Measurements from ENCODE around the gene SERPINA4. TPM values are rescaled to one million over a fixed set of nuclear protein-coding genes. Genes with fewer than 3 reads are reported as not detected.

SERPINA4 gene
- total and polyA plus RNA-seq, 2 of the 13 experiments (the other 11 are each of a cell fraction or from before 2014, with no cell fraction given), result 39.1 to 57.8 TPM

DNA sequence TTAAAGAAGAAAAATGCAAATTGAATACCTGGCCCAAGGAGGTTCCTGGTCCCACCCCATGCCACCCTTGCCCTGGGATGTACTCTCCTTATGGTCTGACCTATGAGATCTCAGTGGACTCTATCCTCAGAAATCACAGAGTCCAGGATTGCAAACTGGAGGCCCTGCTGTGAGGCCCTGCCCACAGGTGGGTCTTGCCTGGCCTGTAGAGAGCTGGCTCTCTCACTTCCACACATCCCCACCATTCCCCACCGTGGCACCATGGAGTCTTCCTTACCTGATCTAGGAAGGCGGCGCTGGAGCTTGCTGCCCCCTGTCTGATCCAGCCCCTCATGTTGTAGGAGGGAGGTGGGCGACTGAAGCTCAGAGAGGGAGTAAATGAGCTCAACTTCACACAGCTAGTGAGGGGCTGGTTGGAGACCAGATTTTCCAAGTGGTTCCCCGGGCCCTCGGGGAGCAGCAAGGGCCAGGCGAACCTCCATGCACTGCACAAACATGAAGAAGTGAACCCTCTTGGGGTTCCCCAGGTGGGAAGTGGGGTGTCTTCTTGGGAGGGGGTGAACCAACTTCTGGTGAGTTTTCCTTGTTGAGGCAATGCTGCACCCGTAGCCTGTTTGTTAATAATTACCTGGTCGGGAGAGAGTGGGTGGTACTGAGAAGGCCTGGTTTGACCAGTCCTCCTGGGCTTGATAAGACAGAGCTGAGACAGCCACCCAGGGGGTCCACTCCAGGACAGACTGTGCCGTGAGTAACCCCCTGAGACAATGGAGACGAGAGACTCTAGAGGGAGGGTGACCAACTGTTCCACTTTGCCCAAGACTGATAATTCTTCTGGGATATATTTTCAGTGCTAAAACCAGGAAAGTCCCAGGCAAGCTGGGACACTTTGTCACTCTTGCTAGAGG lies at the start of gene SERPINA4 (continued):
- TF ChIP-seq, protein P1, sequence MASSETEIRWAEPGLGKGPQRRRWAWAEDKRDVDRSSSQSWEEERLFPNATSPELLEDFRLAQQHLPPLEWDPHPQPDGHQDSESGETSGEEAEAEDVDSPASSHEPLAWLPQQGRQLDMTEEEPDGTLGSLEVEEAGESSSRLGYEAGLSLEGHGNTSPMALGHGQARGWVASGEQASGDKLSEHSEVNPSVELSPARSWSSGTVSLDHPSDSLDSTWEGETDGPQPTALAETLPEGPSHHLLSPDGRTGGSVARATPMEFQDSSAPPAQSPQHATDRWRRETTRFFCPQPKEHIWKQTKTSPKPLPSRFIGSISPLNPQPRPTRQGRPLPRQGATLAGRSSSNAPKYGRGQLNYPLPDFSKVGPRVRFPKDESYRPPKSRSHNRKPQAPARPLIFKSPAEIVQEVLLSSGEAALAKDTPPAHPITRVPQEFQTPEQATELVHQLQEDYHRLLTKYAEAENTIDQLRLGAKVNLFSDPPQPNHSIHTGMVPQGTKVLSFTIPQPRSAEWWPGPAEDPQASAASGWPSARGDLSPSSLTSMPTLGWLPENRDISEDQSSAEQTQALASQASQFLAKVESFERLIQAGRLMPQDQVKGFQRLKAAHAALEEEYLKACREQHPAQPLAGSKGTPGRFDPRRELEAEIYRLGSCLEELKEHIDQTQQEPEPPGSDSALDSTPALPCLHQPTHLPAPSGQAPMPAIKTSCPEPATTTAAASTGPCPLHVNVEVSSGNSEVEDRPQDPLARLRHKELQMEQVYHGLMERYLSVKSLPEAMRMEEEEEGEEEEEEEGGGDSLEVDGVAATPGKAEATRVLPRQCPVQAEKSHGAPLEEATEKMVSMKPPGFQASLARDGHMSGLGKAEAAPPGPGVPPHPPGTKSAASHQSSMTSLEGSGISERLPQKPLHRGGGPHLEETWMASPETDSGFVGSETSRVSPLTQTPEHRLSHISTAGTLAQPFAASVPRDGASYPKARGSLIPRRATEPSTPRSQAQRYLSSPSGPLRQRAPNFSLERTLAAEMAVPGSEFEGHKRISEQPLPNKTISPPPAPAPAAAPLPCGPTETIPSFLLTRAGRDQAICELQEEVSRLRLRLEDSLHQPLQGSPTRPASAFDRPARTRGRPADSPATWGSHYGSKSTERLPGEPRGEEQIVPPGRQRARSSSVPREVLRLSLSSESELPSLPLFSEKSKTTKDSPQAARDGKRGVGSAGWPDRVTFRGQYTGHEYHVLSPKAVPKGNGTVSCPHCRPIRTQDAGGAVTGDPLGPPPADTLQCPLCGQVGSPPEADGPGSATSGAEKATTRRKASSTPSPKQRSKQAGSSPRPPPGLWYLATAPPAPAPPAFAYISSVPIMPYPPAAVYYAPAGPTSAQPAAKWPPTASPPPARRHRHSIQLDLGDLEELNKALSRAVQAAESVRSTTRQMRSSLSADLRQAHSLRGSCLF (CRISPR knock-in tag; IDR thresholded peaks at IDR 0.05; ENCODE audit: borderline replicate concordance), result no peak
- TF ChIP-seq PHB2 (IDR thresholded peaks at IDR 0.05; ENCODE audit: partially characterized antibody) (no peak), ZNF724P (CRISPR knock-in tag; IDR thresholded peaks at IDR 0.05; ENCODE audit: borderline replicate concordance) (no peak), ZSCAN22 (CRISPR knock-in tag; IDR thresholded peaks at IDR 0.05) (no peak), ZBTB7A (CRISPR knock-in tag; IDR thresholded peaks at IDR 0.05) (no peak), NFRKB (IDR thresholded peaks at IDR 0.05) (no peak), RARA (CRISPR knock-in tag; IDR thresholded peaks at IDR 0.05) (no peak), ZNF30 (CRISPR knock-in tag; IDR thresholded peaks at IDR 0.05) (no peak), RNF2 (conservative IDR thresholded peaks at IDR 0.05; ENCODE audit: low read depth) (no peak), ZNF235 (CRISPR knock-in tag; IDR thresholded peaks at IDR 0.05; ENCODE audit: borderline replicate concordance) (no peak), SMAD1 (CRISPR knock-in tag; IDR thresholded peaks at IDR 0.05; ENCODE audit: borderline replicate concordance, low read depth) (no peak), ZNF598 (CRISPR knock-in tag; IDR thresholded peaks at IDR 0.05; ENCODE audit: borderline replicate concordance) (no peak), NCOA1 (CRISPR knock-in tag; IDR thresholded peaks at IDR 0.05) (no peak), FLYWCH1 (CRISPR knock-in tag; IDR thresholded peaks at IDR 0.05) (no peak), HHEX (CRISPR knock-in tag; IDR thresholded peaks at IDR 0.05) (no peak), ARNTL (CRISPR knock-in tag; IDR thresholded peaks at IDR 0.05) (no peak), TGIF2 (CRISPR knock-in tag; IDR thresholded peaks at IDR 0.05) (no peak)
- TF ChIP-seq, protein P2, sequence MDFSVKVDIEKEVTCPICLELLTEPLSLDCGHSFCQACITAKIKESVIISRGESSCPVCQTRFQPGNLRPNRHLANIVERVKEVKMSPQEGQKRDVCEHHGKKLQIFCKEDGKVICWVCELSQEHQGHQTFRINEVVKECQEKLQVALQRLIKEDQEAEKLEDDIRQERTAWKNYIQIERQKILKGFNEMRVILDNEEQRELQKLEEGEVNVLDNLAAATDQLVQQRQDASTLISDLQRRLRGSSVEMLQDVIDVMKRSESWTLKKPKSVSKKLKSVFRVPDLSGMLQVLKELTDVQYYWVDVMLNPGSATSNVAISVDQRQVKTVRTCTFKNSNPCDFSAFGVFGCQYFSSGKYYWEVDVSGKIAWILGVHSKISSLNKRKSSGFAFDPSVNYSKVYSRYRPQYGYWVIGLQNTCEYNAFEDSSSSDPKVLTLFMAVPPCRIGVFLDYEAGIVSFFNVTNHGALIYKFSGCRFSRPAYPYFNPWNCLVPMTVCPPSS (IDR thresholded peaks at IDR 0.05), result no peak
- TF ChIP-seq, protein P3, sequence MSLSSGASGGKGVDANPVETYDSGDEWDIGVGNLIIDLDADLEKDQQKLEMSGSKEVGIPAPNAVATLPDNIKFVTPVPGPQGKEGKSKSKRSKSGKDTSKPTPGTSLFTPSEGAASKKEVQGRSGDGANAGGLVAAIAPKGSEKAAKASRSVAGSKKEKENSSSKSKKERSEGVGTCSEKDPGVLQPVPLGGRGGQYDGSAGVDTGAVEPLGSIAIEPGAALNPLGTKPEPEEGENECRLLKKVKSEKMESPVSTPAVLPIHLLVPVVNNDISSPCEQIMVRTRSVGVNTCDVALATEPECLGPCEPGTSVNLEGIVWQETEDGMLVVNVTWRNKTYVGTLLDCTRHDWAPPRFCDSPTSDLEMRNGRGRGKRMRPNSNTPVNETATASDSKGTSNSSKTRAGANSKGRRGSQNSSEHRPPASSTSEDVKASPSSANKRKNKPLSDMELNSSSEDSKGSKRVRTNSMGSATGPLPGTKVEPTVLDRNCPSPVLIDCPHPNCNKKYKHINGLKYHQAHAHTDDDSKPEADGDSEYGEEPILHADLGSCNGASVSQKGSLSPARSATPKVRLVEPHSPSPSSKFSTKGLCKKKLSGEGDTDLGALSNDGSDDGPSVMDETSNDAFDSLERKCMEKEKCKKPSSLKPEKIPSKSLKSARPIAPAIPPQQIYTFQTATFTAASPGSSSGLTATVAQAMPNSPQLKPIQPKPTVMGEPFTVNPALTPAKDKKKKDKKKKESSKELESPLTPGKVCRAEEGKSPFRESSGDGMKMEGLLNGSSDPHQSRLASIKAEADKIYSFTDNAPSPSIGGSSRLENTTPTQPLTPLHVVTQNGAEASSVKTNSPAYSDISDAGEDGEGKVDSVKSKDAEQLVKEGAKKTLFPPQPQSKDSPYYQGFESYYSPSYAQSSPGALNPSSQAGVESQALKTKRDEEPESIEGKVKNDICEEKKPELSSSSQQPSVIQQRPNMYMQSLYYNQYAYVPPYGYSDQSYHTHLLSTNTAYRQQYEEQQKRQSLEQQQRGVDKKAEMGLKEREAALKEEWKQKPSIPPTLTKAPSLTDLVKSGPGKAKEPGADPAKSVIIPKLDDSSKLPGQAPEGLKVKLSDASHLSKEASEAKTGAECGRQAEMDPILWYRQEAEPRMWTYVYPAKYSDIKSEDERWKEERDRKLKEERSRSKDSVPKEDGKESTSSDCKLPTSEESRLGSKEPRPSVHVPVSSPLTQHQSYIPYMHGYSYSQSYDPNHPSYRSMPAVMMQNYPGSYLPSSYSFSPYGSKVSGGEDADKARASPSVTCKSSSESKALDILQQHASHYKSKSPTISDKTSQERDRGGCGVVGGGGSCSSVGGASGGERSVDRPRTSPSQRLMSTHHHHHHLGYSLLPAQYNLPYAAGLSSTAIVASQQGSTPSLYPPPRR (CRISPR knock-in tag; IDR thresholded peaks at IDR 0.05; ENCODE audit: borderline replicate concordance), result no peak; the same call in 1 of the 2 replicates

Measured in HepG2 (cell line).